Endothelial cell of umbilical vein (primary cell): ENCODE data around the gene ZNF512. TPM values are rescaled to one million over a fixed set of nuclear protein-coding genes. Genes with fewer than 3 reads are reported as not detected.

Experiments
- BruUV-seq: library from RNA; stranded (reverse); fragments of 400-500 nt; replicated peaks from 2 replicates; lab custom pipeline; 2021; lab: Mats Ljungman, UMichigan
- CTCF ChIA-PET: fragments of 300-600, 350-600 bp; sonication (Branson Sonifier 250); formaldehyde crosslinking; loops from one replicate; lab custom pipeline; 2021; ENCODE audit warnings: antibody characterized with exemption, inconsistent platforms; lab: Charles Lee
- POLR2A ChIA-PET: fragments of 300-600, 350-600 bp; sonication (Branson Sonifier 250); formaldehyde crosslinking; loops from one replicate; lab custom pipeline; 2021; ENCODE audit warnings: antibody characterized with exemption, inconsistent platforms; lab: Charles Lee
- DNase-seq: peaks from one replicate; pipeline ENCODE4 v3.0.0-alpha.2; 2011; ENCODE audit warnings: low read depth, low spot score
- FAIRE-seq: peaks from 2 replicates; lab custom pipeline; 2011; peaks lifted over from hg19 to GRCh38; lab: Jason Lieb, UNC
- H2AFZ ChIP-seq: 2 replicates; pipeline ENCODE4 v1.6.0; 2012; ENCODE audit warnings: low read depth, low read length, control low read depth, inconsistent platforms
- H3K27ac ChIP-seq: 2 replicates; pipeline ENCODE4 v1.5.1; 2011; ENCODE audit warnings: low read depth, mild to moderate bottlenecking, control low read depth, low read length, moderate library complexity; ENCODE audit not compliant: insufficient read depth
- H3K27me3 ChIP-seq, 2 experiments: 2 replicates each; pipeline versions ENCODE4 v1.6.0 to v1.6.1; 2011; ENCODE audit warnings: low read length in 2 of 2, mixed read lengths in 1 of 2; ENCODE audit not compliant: control insufficient read depth in 2 of 2, insufficient read depth in 2 of 2
- H3K36me3 ChIP-seq, 2 experiments: 2 replicates in 1 of 2; 3 replicates in 1 of 2; pipeline ENCODE4 v1.5.1; 2011; ENCODE audit warnings: low read length in 2 of 2, mild to moderate bottlenecking in 1 of 2, moderate library complexity in 1 of 2; ENCODE audit not compliant: control insufficient read depth in 2 of 2, insufficient read depth in 2 of 2; ENCODE audit errors: extremely low read depth in 1 of 2
- H3K4me1 ChIP-seq: 3 replicates; pipeline ENCODE4 v1.5.1; 2011; ENCODE audit warnings: mild to moderate bottlenecking, low read length; ENCODE audit not compliant: control insufficient read depth, insufficient read depth; ENCODE audit errors: extremely low read depth
- H3K4me2 ChIP-seq: 2 replicates; pipeline ENCODE4 v1.6.1; 2011; ENCODE audit warnings: low read length, control low read depth, mixed read lengths; ENCODE audit not compliant: insufficient read depth
- H3K4me3 ChIP-seq, 3 experiments: fragments of 200-600 bp in 1 of 3; sonication (generic), shearing (Covaris generic) in 1 of 3; replicated peaks in 1 of 3; 2 replicates each; pipeline ENCODE4 v1.5.1; 2011 to 2016; ENCODE audit warnings: control low read depth in 3 of 3, low read length in 3 of 3, mild to moderate bottlenecking in 2 of 3, inconsistent platforms in 1 of 3, low read depth in 1 of 3, moderate library complexity in 1 of 3; ENCODE audit not compliant: insufficient read depth in 1 of 3
- H3K79me2 ChIP-seq: 2 replicates; pipeline ENCODE4 v1.6.0; 2012; ENCODE audit warnings: low read length, inconsistent platforms; ENCODE audit not compliant: control insufficient read depth, insufficient read depth
- H3K9ac ChIP-seq: replicated peaks from 2 replicates; pipeline ENCODE3; 2011; ENCODE audit warnings: low read length, control low read depth; ENCODE audit not compliant: insufficient read depth; ENCODE audit errors: extremely low read depth
- H3K9me1 ChIP-seq: replicated peaks from 3 replicates; pipeline ENCODE4 v1.6.0; 2011; ENCODE audit warnings: mild to moderate bottlenecking, low read length; ENCODE audit not compliant: control insufficient read depth, insufficient read depth; ENCODE audit errors: extremely low read depth
- H3K9me3 ChIP-seq: replicated peaks from 2 replicates; pipeline ENCODE4 v1.5.1; 2012; ENCODE audit warnings: low read length, inconsistent platforms; ENCODE audit not compliant: control insufficient read depth, insufficient read depth
- H4K20me1 ChIP-seq: replicated peaks from 2 replicates; pipeline ENCODE3; 2011; ENCODE audit warnings: mild to moderate bottlenecking, low read length; ENCODE audit not compliant: control insufficient read depth, insufficient read depth; ENCODE audit errors: extremely low read depth
- EZH2 ChIP-seq: IDR thresholded peaks from 2 replicates; pipeline ENCODE4 v1.6.1; 2012; ENCODE audit warnings: borderline replicate concordance, low read depth, mild to moderate bottlenecking, moderate library complexity, low read length, inconsistent platforms; ENCODE audit not compliant: severe bottlenecking
- FOS ChIP-seq: IDR thresholded peaks from 2 replicates; pipeline ENCODE4 v1.6.1; 2011; ENCODE audit warnings: mild to moderate bottlenecking, low read length, moderate library complexity, borderline replicate concordance; ENCODE audit not compliant: insufficient read depth
- GATA2 ChIP-seq: IDR thresholded peaks from 2 replicates; pipeline ENCODE4 v1.7.0; 2011; ENCODE audit warnings: low read depth, mild to moderate bottlenecking, moderate library complexity, mixed read lengths, low read length; ENCODE audit not compliant: insufficient read length, insufficient read depth
- JUN ChIP-seq: IDR thresholded peaks from 2 replicates; pipeline ENCODE4 v1.6.1; 2011; ENCODE audit warnings: borderline replicate concordance, low read depth; ENCODE audit not compliant: insufficient read length, insufficient read depth
- MAX ChIP-seq: IDR thresholded peaks from 2 replicates; pipeline ENCODE4 v1.6.1; 2011; ENCODE audit not compliant: insufficient read depth, insufficient read length
- MYC ChIP-seq: IDR thresholded peaks from one replicate; pipeline ENCODE4 v1.6.1; 2011; ENCODE audit warnings: mild to moderate bottlenecking, low read depth, low read length
- POLR2A ChIP-seq: IDR thresholded peaks from 2 replicates; pipeline ENCODE4 v1.6.1; 2012; ENCODE audit warnings: low read depth, mild to moderate bottlenecking, control low read depth, low read length
- POLR2AphosphoS5 ChIP-seq: IDR thresholded peaks from 2 replicates; pipeline ENCODE4 v1.6.1; 2012; ENCODE audit warnings: low read depth, mild to moderate bottlenecking, control low read depth, low read length, moderate library complexity; ENCODE audit not compliant: insufficient read depth
- dilution Hi-C: fragments of 300-500 bp; cut with MboI; formaldehyde crosslinking; loops from one replicate; pipeline ENCODE4 v1.15.0; 2019; ENCODE audit warnings: low sequenced_read_pairs; ENCODE audit not compliant: extremely low pct_ligation_motif_present
- intact Hi-C: fragments of 100-400 bp; cut with micrococcal nuclease; formaldehyde crosslinking; loops from one replicate; pipeline ENCODE4 v1.10.0; 2022
- polyA plus RNA-seq, 4 experiments: library from polyadenylated mRNA; depleted of rRNA in 3 of 4; stranded (reverse) in 3 of 4; unstranded in 1 of 4; fragments of >200 nt; gene quantifications; 2 replicates each; pipeline versions ENCODE4 v1.2.1 to v1.2.3, GENCODE V29; 2011 to 2012; ENCODE audit warnings: missing spikeins in 1 of 4
- total RNA-seq: library from RNA; stranded (reverse); gene quantifications from 2 replicates; pipeline ENCODE4 v1.2.3, GENCODE V29; 2021
- TF ChIP-seq, protein P1 (sequence below), 2 donors: IDR thresholded peaks; 1 replicate in 1 of 2; 2 replicates in 1 of 2; pipeline ENCODE4 v1.5.1; 2011; ENCODE audit warnings: low read length in 2 of 2, mild to moderate bottlenecking in 2 of 2, moderate library complexity in 2 of 2, control low read depth in 1 of 2, inconsistent platforms in 1 of 2, low read depth in 1 of 2; ENCODE audit not compliant: insufficient read depth in 1 of 2; ENCODE audit errors: extremely low read depth in 1 of 2

The ZNF512 gene
- total and polyA plus RNA-seq, 2 donors (not counting 3 experiments of a cell fraction or from before 2014, with no cell fraction given) = 17.8 to 37.0 TPM

DNA sequence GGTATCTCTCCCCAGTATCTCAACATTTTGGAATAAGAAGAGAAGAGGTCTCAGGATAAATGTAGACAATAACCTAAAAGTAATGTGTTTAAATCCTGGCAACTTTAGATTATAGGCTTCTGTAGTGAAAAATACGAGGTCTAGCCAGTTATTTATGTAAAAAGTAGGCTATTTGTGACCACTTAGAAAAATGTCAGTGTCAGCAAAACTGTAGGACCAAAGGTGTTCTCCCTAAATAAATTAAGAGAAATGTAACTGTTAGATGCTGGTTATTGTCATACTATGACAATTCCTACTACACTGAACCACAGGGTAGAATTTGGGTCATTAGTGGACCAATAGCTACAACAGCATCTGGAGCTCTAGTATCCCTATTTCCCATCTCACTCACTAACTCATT lies 78.5 kb downstream of the ZNF512 start:
- FAIRE-seq = no peak

More for the DNA sequence above, 78.5 kb downstream of the ZNF512 start:
- no peak for DNase-seq
- Histone ChIP-seq H3K4me2 (no peak overlapping the region), H3K9me3 (no peaks in the 10 kb centered on the region), H3K27ac (no peak overlapping the region), H3K4me1 (peaks cover 23% of the 10 kb centered on the region), H3K36me3 (peaks cover 12 to 19% of the 10 kb centered on the region in 2 experiments), H3K9ac (no peak overlapping the region), H3K9me1 (no peaks in the 10 kb centered on the region), H3K27me3 (no peaks in the 10 kb centered on the region), H2AFZ (no peak overlapping the region), H4K20me1 (no peaks in the 10 kb centered on the region), H3K4me3 (no peak overlapping the region), H3K79me2 (peaks cover 27% of the 10 kb centered on the region)
- CTCF ChIA-PET = no interaction called here
- POLR2A ChIA-PET = no interaction called here
- dilution Hi-C loops (no loop called here), intact Hi-C loops (no loop called here)
- no TSS peak for BruUV-seq
- TF ChIP-seq EZH2 (no peak), MAX (no peak), MYC (no peak), JUN (no peak), POLR2A (no peak), FOS (no peak), POLR2AphosphoS5 (no peak), GATA2 (no peak)
- TF ChIP-seq, protein P1, sequence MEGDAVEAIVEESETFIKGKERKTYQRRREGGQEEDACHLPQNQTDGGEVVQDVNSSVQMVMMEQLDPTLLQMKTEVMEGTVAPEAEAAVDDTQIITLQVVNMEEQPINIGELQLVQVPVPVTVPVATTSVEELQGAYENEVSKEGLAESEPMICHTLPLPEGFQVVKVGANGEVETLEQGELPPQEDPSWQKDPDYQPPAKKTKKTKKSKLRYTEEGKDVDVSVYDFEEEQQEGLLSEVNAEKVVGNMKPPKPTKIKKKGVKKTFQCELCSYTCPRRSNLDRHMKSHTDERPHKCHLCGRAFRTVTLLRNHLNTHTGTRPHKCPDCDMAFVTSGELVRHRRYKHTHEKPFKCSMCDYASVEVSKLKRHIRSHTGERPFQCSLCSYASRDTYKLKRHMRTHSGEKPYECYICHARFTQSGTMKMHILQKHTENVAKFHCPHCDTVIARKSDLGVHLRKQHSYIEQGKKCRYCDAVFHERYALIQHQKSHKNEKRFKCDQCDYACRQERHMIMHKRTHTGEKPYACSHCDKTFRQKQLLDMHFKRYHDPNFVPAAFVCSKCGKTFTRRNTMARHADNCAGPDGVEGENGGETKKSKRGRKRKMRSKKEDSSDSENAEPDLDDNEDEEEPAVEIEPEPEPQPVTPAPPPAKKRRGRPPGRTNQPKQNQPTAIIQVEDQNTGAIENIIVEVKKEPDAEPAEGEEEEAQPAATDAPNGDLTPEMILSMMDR (IDR thresholded peaks at IDR 0.05; ENCODE audit: extremely low read depth in 1 of 2, insufficient read depth in 1 of 2, low read depth in 1 of 2, low read length in 2 of 2) = no peak
